Brain microvascular endothelial cell (primary cell): ENCODE measurements around the gene TXK.

Experiments
- DNase-seq: peaks from one replicate; pipeline ENCODE4 v3.0.0-alpha.2; 2020
- H3K27ac ChIP-seq: fragments of 250-450 bp; sonication (Bioruptor Pico); 2 replicates; pipeline ENCODE4 v1.5.1; 2020; ENCODE audit warnings: mild to moderate bottlenecking, moderate library complexity
- H3K27me3 ChIP-seq: fragments of 250-450 bp; sonication (Bioruptor Pico); replicated peaks from 2 replicates; pipeline ENCODE4 v1.5.1; 2020; ENCODE audit warnings: mild to moderate bottlenecking
- H3K36me3 ChIP-seq: fragments of 250-450 bp; sonication (Bioruptor Pico); replicated peaks from 2 replicates; pipeline ENCODE4 v1.5.1; 2020; ENCODE audit warnings: mild to moderate bottlenecking
- H3K4me3 ChIP-seq: 2 replicates; pipeline ENCODE4 v1.5.1; 2011; ENCODE audit warnings: low read depth, mild to moderate bottlenecking, control low read depth, low read length, moderate library complexity
- CTCF ChIP-seq: IDR thresholded peaks from 2 replicates; pipeline ENCODE4 v1.5.1; 2011; ENCODE audit warnings: low read depth, mild to moderate bottlenecking, moderate library complexity, low read length, control low read depth, inconsistent platforms; ENCODE audit errors: missing control alignments
- in situ Hi-C: cut with HindIII; loops from 2 replicates; pipeline ENCODE4 v1.10.0; 2017; ENCODE audit warnings: low sequenced_read_pairs, low pct_ligation_motif_present

TXK gene

DNA sequence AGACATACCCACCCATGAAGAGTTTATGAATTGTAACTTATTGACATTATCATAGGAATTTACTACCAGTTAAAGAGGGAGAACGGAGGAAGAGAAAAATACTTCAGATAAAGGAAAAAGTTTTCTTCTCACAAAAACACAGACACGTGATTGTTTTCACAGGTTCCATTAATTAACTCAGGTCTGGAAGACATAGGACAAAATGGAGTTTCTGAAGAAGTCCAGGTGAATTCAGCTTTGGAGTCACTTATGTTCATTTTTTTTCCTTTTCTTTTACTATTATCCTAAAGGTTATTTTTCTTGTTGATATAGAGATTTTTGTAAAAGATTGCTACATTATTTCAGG is 97.0 kb downstream of the TXK start:
- TF ChIP-seq CTCF = no peak
- no peak overlapping the region for H3K27ac ChIP-seq
- H3K27me3 ChIP-seq = no peaks in the 10 kb centered on the region
- no peak for DNase-seq
- no peaks in the 10 kb centered on the region for H3K36me3 ChIP-seq
- in situ Hi-C loops = no loop called here
- H3K4me3 ChIP-seq = no peak overlapping the region

GRCh38 chr4:48035952-48036351 is 98.1 kb downstream of the TXK start:
- H3K36me3 ChIP-seq = no peaks in the 10 kb centered on the region
- TF ChIP-seq CTCF = no peak
- H3K4me3 ChIP-seq = no peak overlapping the region
- H3K27ac ChIP-seq = no peak overlapping the region
- no peaks in the 10 kb centered on the region for H3K27me3 ChIP-seq
- in situ Hi-C loops = no loop called here
- no peak for DNase-seq

- DNase-seq = peak; percentile 57
- peak; percentile 72 for TF ChIP-seq CTCF
- no peak overlapping the region for H3K4me3 ChIP-seq
- no peaks in the 10 kb centered on the region for H3K27me3 ChIP-seq
- H3K36me3 ChIP-seq = no peaks in the 10 kb centered on the region
- in situ Hi-C loops = no loop called here
- no peak overlapping the region for H3K27ac ChIP-seq
These were observed 100.1 kb downstream of the TXK start for GRCh38 chr4:48033825-48034413.

- no peak overlapping the region for H3K27ac ChIP-seq
- H3K36me3 ChIP-seq = no peaks in the 10 kb centered on the region
- H3K4me3 ChIP-seq = no peak overlapping the region
- in situ Hi-C loops = no loop called here
- H3K27me3 ChIP-seq = no peaks in the 10 kb centered on the region
- no peak for DNase-seq
- TF ChIP-seq CTCF = no peak
These were observed 100.6 kb downstream of the TXK start for GRCh38 chr4:48033412-48033811.

GRCh38 chr4:48032721-48033120 is 101.3 kb downstream of the TXK start:
- in situ Hi-C loops = no loop called here
- Histone ChIP-seq H3K27ac (peak overlapping the region; percentile 81), H3K27me3 (no peaks in the 10 kb centered on the region), H3K36me3 (no peaks in the 10 kb centered on the region), H3K4me3 (no peak overlapping the region)
- TF ChIP-seq CTCF = no peak
- DNase-seq = no peak

DNA sequence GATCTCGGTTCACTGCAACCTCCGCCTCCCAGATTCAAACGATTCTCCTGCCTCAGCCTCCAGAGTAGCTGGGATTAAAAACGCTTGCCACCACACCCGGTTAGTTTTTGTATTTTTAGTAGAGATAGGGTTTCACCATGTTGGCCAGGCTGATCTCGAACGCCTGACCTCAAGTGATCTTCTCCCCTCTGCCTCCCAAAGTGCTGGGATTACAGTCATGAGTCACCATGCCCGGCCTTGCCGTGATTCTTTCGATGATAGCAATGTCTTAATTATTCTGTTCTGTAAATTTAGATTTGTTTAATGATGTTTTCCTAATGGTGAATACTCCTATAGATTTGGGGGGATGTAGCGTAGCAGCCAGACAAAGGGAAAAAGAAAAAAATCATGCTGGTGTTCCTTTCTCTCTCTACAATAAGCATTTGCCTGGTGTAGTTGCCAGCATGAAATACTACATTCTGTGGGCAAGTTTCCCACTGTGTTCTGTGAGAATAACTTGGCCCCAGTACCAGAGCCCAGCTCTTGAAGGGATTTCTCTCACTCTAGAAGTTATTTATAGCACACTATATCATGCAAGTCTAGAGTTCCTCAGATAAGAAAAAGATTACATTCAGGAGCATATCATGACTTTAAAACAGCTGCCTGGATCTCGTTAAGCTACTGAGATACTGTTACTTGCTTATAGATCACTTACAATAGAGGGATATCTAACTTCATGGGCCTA is 102.1 kb downstream of the TXK start:
- no peak for TF ChIP-seq CTCF
- H3K4me3 ChIP-seq = no peak overlapping the region
- peak overlapping the region; percentile 81 for H3K27ac ChIP-seq
- H3K27me3 ChIP-seq = no peaks in the 10 kb centered on the region
- peak; percentile 84 for DNase-seq
- H3K36me3 ChIP-seq = no peaks in the 10 kb centered on the region
- in situ Hi-C loops = no loop called here
